HuH-7.5 (cell line): ENCODE data around the gene CRTC3.
"Not testable (repeated sequence)": the region's sequence is repeated elsewhere in the genome, so short reads cannot be mapped to it uniquely, and the experiment has no call there.

Source experiments
- DNase-seq: peaks from one replicate; pipeline ENCODE4 v3.0.0; 2011; ENCODE audit warnings: low spot score

Gene CRTC3, protein sequence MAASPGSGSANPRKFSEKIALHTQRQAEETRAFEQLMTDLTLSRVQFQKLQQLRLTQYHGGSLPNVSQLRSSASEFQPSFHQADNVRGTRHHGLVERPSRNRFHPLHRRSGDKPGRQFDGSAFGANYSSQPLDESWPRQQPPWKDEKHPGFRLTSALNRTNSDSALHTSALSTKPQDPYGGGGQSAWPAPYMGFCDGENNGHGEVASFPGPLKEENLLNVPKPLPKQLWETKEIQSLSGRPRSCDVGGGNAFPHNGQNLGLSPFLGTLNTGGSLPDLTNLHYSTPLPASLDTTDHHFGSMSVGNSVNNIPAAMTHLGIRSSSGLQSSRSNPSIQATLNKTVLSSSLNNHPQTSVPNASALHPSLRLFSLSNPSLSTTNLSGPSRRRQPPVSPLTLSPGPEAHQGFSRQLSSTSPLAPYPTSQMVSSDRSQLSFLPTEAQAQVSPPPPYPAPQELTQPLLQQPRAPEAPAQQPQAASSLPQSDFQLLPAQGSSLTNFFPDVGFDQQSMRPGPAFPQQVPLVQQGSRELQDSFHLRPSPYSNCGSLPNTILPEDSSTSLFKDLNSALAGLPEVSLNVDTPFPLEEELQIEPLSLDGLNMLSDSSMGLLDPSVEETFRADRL

GRCh38 chr15:90529371-90530249, at the start of gene CRTC3:
TSS of gene CRTC3 (plus strand) at chr15:90529923. CDS start at chr15:90530072, 149 bp downstream.
- DNase-seq, result peak; percentile 90

GRCh38 chr15:90481023-90481422, 48.7 kb upstream of the CRTC3 start:
- DNase-seq, result no peak

- DNase-seq, result peak; percentile 35
Measured at GRCh38 chr15:90482124-90483011, 47.4 kb upstream of the CRTC3 start.

- no peak for DNase-seq
Measured at GRCh38 chr15:90483012-90483307, 46.8 kb upstream of the CRTC3 start.

- no peak for DNase-seq
Measured at GRCh38 chr15:90483637-90484036, 46.1 kb upstream of the CRTC3 start.

DNA sequence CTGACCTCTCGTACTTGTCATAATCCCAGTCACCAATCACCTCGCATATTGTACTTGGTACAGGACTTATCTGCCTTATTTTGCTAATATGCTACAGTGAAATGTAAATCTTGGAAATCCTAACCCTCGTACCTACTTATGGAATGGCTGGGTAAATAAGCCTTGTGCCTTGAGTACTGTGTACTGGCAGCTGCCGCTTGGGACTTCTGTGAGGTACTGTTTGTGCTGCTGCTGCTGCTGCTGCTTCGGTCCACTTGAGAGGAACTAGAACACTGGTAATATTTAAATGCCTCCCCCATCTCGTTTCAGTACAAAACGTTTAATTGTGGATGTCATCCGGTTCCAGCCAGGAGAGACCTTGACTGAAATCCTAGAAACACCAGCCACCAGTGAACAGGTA, 42.5 kb upstream of the CRTC3 start:
- DNase-seq, result no peak

GRCh38 chr15:90489514-90489913, 40.2 kb upstream of the CRTC3 start:
- DNase-seq, result no peak

GRCh38 chr15:90489944-90490343, 39.8 kb upstream of the CRTC3 start:
- DNase-seq, result peak; percentile 75

- DNase-seq, result no peak
Measured at GRCh38 chr15:90493647-90494046, 36.1 kb upstream of the CRTC3 start.

DNA sequence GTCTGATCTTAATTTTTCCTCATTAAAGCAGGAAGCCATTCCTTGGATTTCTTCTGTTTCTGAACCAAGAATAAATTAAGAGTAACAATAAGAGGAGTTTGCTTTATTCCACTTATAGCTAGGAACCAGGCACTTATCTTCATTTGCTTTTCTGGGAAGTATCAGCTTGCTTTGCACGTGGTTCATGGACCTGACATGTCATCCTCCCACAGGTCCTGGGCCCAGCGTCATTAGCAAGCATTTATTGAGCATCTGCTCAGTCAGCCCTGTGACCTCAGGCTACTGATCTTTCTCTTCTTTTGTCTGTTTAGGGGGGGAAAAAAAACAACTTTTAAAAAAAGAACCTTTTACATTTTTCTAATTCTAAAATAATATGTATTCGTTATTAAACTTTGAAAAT, 34.7 kb upstream of the CRTC3 start:
- no peak for DNase-seq

DNA sequence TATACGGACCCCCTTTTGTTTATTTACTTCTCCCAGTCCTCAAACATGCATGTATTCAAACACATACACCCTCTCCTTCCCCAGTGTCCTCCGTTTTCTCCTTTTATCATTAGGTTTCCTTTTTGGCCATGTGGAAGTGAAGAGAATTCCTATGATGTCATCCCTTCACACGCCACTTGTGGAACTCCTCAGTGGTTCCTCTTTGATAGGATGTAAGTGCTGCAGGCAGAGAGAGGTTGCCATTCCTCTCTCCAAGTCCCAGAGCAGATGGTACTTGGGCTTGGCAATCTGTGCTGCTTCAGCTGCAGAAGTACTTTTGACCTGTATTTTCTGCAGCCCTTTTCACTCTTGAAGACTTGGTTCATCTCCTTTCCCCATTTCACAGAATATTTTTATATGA, 32.9 kb upstream of the CRTC3 start:
- DNase-seq, result no peak

DNA sequence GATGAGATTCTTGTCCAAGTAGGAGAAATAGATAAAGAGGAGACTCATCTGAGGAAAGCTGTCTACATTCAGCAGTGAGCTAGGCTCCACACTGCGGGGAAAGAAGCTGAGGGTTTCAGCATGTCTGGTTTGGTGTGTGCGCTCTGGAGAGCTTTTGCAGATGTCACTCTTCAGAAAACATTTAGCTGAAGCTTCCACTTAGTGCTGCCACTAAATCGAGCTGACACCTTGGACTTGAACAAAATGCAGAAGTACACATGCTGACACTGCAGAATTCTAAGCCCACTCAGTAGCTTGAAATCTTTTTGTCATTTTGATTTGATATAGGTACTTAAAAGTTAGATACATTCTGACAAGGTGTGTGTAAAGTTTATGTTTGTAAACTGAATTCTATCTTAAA, 32.3 kb upstream of the CRTC3 start:
- no peak for DNase-seq

- DNase-seq, result no peak
Measured at GRCh38 chr15:90497912-90498311, 31.8 kb upstream of the CRTC3 start.

- DNase-seq, result no peak
Measured at GRCh38 chr15:90500171-90500570, 29.6 kb upstream of the CRTC3 start.

- DNase-seq, result no peak
Measured at GRCh38 chr15:90501898-90502297, 27.8 kb upstream of the CRTC3 start.

- not testable (repeated sequence) for DNase-seq
Measured at GRCh38 chr15:90510781-90511180, 18.9 kb upstream of the CRTC3 start.

- not testable (repeated sequence) for DNase-seq
Measured at GRCh38 chr15:90511211-90511618, 18.5 kb upstream of the CRTC3 start.

DNA sequence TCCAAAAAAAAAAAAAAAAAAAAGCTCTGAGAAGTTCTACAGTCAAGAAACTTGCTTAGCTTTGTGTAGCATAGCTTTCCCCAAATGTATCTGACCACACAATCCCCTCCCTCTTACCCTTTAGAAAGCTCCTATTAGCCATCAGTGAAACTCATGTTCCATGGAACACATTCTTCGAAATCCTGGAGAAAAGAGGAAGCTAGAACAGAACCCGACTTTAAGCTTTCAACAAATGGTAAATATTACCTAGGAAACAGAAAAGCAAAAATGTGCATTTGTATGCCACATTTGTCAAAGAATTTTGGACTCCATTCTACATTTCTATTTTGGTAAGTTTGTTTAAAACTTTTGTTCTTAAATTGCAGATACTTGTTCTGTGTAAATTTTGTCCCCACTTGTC, 17.4 kb upstream of the CRTC3 start:
- DNase-seq, result no peak

- no peak for DNase-seq
Measured at GRCh38 chr15:90512981-90513380, 16.7 kb upstream of the CRTC3 start.

GRCh38 chr15:90513448-90513847, 16.3 kb upstream of the CRTC3 start:
- DNase-seq, result no peak

GRCh38 chr15:90513893-90514292, 15.8 kb upstream of the CRTC3 start:
- DNase-seq, result not testable (repeated sequence)

GRCh38 chr15:90519688-90520087, 10.0 kb upstream of the CRTC3 start:
- no peak for DNase-seq
